ENCODE data around the gene RCSD1.

DNA sequence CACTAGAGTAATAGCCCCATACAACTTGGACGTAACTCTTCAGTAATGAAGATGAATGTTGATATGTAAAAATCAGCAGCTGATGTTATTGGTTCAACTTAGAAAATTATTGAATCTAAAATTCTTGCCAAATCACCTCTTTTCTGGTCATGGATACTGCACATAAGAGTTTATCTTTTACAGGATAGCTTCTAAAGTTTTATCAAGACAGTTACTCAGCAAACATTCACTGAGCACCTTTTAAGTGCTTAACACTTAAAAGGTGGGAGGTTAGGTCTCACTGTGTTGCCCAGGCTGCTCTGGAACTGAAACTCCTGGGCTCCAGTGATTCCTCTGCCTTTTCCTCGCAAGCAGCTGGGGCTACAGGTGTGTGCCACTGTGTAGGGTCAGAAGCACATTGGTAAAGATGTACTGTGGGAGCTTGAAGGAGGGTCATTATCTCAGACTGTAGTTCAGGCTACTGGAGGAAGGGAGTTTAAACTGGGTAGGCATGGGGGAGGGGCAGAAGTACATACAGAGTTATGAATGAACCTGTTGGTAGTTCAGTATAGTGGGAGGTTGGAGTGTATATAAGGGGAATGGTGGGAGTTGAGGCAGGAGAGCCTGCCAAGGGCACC lies 93.8 kb downstream of the RCSD1 start:
- TF ChIP-seq, protein P1, sequence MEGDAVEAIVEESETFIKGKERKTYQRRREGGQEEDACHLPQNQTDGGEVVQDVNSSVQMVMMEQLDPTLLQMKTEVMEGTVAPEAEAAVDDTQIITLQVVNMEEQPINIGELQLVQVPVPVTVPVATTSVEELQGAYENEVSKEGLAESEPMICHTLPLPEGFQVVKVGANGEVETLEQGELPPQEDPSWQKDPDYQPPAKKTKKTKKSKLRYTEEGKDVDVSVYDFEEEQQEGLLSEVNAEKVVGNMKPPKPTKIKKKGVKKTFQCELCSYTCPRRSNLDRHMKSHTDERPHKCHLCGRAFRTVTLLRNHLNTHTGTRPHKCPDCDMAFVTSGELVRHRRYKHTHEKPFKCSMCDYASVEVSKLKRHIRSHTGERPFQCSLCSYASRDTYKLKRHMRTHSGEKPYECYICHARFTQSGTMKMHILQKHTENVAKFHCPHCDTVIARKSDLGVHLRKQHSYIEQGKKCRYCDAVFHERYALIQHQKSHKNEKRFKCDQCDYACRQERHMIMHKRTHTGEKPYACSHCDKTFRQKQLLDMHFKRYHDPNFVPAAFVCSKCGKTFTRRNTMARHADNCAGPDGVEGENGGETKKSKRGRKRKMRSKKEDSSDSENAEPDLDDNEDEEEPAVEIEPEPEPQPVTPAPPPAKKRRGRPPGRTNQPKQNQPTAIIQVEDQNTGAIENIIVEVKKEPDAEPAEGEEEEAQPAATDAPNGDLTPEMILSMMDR (IDR thresholded peaks at IDR 0.05; ENCODE audit: low read depth, low read length, poor library complexity, severe bottlenecking) = no peak
- no peak for TF ChIP-seq EZH2phosphoT487 (IDR thresholded peaks at IDR 0.05; ENCODE audit: borderline replicate concordance, low read length)

All from DOHH2 (cell line).